AG08396 (cell line): Measurements from ENCODE around the gene PITPNC1.
"Not testable (repeated sequence)": the region's sequence is repeated elsewhere in the genome, so short reads cannot be mapped to it uniquely, and the experiment has no call there.

Experiments
- DNase-seq: peaks from one replicate; pipeline ENCODE4 v3.0.0; 2012; ENCODE audit warnings: low spot score, mixed read lengths

The PITPNC1 gene

DNA sequence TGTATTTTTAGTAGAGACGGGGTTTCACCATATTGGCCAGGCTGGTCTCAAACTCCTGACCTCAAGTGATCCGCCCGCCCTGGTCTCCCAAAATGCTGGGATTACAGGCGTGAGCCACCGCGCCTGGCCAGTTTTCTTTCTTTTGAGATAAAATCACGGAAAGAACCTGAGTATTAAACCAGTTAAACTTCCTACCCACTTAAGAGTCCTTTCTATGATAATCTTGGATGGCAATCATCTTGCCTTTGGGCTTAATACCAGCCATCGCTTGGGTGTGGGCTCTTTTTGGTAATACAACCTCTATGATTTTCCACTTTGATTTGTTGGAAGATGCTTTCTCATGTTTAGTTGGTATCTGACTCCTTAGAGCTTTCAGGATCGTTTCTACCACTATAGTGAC, 24.0 kb downstream of the PITPNC1 start:
- no peak for DNase-seq

DNA sequence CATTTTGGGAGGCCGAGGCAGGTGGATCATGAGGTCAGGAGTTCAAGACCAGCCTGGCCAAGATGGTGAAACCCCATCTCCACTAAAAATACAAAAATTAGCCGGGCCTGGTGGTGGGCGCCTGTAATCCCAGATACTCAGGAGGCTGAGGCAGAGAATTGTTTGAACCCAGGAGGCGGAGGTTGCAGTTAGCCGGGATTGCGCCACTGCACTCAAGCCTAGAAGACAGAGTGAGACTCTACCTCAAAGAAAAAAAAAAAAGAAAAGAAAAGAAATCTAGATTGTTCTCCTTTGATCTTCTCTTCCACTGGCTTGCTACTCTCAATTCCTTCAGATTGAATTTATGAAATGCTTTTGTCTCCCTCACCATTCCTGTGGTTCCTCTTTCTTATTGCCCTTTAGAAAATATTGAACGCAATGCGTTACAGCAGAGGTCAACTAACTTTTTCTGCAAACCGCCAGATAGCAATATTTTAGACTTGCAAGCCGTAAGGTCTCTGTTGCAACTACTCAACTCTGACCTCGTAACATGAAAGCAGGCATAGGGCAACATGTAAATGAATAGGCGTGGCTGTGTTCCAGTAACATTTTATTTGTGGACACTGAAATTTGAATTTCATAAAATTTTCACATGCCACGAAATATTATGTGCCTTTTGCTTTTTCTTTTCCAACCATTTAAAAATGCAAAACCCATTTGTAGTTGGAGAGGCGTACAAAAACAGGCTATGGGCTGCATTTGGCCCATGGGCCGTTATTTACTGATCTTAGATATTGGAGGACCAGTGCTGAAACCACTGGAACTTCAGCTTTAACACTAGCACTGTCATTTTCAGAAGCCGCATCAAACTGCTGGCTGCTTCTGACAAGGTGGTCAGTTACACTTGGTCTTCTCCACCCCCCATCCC, 24.8 kb downstream of the PITPNC1 start:
- no peak for DNase-seq

DNA sequence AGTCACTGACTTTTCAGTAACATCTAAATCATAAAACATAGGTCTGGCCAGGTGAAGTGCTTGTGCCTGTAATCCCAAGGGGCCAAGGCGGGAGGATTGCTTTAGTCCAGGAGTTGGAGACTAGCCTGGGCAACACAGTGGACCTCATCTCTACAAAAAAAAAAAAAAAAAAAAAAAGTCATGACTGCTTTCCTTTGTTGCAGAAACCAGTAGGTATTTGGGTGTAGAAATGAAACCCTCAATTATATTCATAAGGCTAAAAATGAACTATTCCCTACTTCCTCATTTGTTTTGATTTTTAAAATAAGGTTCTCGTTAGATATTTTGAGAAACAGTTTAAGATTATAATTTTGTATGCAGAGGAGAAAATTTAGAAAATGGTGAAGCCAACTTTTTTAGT, 26.0 kb downstream of the PITPNC1 start:
- no peak for DNase-seq

DNA sequence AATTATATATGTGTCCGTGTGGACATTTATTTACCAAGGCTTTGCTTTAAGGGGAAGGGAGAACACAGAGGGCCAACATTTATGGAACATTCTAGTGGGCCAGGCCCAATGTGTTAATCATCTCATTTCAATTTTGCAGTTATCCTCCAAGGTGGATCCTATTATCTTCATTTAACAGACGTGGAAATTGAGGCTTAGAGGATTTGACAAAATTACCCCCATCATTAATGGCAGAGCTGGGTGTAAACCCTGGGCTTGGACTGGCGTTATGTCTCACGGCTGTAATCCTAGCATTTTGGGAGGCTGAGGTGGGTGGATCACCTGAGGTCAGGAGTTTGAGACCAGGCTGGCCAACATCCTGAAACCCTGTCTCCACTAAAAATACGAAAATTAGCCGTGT, 26.4 kb downstream of the PITPNC1 start:
- no peak for DNase-seq

DNA sequence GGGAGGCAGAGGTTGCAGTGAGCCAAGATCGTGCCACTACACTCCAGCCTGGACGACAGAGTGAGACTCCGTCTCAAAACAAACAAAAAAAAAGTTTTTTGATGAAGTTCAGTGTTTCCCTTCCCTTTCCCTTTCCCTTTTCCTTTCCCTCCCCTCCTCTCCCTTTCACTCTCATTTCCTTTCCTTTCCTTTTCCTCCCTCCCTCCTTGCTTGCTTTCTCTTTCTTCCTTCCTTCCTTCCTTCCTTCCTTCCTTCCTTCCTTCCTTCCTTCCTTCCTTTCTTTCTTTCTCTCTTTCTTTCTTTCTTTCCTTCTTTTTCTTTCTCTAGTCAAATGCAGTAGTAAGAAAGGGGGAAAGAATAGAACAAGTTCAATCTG, 31.4 kb downstream of the PITPNC1 start:
- not testable (repeated sequence) for DNase-seq

DNA sequence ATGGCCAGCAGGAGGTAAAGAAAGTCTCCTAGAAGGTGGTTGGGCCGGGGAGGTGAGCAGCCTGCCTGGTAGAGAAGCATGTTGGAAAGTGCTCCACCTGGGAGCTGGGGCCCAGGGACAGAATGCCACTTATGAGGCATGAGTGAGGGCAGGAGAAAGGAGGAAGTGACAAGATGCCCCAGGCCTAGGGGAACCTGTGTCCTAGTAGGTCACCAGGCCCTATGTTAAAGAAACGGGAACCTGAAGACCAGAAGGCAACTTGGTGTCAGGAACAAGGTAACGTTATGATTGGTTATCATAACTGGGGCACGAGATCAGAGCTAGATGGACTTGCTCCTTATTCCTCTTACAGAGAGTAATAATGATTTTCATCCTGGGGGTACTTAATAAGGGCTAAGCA, 34.3 kb downstream of the PITPNC1 start:
- DNase-seq, result no peak

DNA sequence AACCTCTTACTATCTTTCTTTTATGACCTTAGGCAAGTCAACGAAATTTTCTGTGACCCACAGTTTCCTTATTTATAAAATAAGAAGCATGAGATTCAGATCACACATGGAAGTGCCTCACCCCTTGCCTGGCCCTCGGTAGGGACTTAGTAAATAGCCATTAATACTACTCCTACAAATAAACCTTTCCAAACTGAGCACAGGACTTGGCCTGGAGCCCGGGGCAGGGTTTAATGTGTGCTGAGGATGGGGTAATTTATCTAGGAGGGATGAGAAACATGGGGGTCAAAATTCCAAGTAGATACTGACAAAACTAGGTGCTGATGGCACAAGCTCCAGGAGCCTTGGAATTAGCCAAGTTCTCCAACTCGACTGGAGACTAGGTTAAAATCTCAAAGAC, 35.0 kb downstream of the PITPNC1 start:
- no peak for DNase-seq

DNA sequence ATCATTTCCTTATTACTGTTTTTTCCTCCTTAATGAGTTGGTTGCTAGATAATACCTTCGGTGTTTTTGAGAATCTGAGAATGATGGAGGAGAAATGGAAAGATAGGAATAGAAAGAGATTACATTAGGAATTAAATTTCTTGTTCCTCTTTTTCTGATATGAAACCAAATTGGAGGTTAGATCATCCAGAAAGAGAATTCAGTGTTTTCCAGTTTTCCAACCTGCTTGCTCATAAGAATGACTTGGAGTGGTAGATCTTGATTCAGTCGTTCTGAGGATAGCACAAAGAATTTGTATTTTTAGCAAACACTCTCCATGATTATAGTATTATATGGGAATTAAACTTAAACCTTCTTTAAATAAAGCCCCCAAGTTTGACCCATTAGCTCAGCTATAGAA, 35.9 kb downstream of the PITPNC1 start:
- no peak for DNase-seq

DNA sequence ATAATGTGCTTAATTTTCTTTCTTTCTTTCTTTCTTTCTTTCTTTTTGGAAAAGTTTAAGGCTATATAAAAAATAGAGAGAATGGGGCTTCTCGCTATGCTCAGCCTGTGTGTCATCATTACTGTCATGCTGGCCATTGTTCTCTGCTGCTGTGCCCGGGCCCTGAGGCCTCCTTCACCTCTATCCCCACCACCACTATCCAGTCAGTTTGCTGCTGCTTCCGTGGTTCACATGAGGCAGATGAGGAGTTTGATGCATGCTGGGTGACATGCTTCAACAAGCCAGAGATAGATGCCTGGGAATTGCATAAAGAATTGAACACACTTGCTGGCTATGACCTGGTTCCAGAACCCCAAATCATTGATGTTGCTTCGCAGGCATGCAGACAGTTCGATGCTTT, 36.3 kb downstream of the PITPNC1 start:
- DNase-seq, result no peak

DNA sequence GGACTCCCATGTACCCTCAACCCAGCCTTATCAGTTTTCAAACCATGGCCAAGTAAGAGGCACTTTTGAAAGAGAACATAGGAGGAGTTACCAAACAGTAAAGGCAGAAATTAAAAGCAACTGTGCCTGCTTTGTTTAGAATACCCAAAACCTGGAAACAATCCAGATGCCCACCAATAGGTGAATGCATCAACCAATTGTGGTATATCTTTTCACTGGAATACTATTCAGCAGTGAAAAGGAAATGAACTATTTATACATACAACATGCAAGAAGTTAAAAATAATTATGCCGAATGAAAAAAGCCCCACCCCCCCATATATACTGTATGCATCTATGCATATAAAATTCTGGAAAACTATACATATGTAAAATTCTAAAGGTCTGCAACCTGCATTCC, 37.0 kb downstream of the PITPNC1 start:
- no peak for DNase-seq

DNA sequence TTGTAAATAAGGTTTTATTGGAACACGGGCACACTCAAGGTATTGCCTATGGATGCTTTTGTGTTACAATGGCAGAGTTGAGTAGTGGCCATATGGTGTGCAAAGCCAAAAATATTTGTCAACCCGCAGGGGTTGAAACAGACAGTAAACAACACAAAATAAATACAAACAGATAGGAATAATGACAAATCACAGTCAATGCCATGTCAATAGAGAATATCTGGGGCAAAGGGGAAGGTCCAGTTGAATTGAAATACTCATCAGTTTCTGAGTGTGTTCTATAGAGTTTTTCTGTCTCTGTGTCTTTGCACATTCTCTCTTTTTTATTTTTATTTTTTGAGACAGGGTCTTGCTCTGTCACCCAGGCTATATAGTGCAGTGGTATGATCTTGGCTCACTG, 37.5 kb downstream of the PITPNC1 start:
- no peak for DNase-seq

DNA sequence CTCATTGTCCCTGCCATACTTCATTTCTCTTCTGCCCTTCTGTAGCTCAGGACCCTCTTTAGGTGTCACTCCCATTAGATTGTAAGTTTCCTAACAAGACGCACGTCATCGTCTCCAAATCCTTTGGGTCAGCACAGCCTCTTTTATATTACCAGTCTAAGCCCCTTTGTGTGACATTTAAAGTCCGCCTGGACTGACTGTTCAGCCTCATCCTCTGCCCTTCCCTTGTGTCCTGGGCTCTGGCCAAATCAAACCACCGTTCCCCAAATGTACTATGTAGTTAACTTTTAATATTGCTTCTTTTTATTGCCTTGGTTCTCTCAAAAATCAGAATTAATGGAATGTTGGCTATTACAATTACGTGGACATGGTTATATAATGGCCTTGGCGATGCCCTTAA, 38.2 kb downstream of the PITPNC1 start:
- no peak for DNase-seq

DNA sequence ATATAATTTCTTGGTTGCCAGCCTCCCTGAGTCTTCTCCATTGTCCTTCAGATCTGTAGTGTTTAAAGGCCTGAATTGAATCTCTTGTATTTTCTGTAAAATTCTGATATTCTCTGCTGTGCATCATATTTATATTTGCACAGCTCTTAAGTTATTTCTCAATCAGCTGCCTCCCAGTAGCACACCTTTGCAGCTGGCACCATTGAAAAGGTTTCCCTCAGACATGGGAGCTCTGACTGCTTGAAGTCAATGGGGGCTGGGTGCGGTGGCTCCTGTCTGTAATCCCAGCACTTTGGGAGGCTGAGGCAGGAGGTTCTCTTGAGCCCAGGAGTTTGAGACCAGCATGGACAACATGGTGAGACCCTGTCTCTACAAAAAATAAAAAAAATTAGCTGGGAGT, 40.4 kb downstream of the PITPNC1 start:
- DNase-seq, result no peak

DNA sequence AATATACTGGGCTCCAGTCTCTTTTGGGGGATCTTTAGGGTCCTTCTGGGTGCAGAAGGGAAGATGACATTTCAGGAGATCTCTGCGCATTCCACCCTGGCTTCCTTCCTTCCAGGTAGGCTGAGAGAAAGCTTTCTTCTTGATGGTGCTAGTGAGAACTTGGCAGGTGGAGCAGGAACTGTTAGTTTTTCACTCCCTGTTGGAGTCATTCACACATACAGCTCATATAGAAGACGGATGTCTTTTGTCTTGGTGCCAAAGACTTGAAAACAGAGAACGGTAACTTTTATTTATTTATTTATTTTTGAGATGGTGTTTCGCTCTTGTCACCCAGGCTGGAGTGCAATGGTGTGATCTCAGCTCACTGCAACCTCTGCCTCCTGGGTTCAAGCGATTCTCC, 43.9 kb downstream of the PITPNC1 start:
- DNase-seq, result no peak

DNA sequence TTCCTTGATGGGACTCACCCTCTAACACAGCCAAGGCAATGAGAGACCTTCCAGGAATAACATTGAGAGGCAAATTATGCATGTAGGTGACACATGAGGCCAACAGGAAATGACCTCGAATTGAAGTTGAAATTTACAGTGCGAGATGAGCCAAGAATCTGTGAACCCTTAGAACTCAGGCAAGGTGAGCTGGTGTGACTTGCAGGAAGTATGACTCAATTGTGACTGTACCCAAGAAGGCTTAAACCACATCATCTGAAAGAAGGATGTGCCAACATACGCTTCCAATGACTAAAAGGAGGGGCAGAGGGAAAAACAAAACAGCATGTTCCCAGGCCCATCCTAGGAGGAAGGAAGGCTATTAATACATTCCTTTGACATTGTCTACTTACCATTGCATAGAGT, 44.8 kb downstream of the PITPNC1 start:
- peak; percentile 84 for DNase-seq

DNA sequence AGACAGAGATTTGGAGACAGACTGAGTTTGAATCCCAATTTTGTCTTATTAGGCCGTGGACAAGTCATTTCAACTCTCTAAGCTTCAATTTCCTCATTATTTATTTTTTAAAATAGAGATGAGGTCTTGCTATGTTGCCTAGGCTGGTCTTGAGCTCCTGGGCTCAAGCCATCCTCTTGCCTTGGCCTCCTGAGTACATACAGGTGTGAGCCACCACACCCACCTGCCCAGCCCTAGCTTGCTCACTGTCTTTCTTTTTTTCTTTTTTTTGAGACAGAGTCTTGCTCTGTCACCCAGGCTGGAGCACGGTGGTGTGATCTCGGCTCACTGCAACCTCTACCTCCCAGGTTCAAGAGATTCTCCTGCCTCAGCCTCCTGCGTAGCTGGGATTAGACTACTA, 45.2 kb downstream of the PITPNC1 start:
- DNase-seq, result not testable (repeated sequence)

DNA sequence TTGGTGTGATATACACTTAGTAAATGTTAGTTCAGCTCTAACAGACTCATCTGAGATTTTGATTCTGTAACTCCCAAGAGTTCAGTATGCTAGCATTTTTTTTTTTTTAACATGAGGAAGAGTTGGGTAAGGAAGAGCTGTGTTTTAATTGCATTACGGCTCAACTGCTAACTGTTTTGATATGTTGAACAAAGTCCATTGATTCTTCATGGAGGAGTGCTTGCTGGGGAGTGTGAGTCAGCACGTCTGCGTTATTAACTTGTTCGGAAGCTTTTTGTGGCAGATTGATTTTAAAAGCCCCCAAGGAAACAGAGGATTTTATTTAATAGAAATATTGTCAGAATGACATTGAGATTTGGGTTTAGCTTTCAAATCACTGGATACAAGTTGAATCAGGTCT, 45.8 kb downstream of the PITPNC1 start:
- no peak for DNase-seq

DNA sequence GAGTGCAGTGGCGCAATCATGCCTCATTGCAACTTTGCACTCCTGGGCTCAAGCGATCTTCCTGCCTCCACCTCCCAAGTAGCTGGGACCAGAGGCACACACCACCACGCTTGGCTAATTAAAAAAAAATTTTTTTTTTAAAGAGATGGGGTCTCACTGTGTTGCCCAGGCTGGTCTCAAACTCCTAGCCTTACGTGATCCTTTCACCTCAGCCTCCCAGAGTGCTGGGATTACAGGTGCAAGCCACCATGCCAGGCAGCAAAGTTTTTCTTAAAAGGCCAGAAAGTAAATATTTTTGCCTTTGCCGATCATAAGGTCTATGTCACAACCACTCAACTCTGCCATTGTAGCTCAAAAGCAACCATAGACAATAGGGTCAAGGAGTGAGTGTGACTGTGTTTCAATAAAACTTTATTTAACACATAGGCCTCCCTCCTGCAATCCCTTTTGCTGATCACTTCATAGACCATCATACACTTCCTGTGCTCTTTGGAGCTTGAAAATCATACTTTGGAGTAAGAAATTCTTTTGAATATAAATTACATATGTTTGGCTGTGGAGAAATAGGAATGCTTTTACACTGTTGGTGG, 48.6 kb downstream of the PITPNC1 start:
- no peak for DNase-seq

DNA sequence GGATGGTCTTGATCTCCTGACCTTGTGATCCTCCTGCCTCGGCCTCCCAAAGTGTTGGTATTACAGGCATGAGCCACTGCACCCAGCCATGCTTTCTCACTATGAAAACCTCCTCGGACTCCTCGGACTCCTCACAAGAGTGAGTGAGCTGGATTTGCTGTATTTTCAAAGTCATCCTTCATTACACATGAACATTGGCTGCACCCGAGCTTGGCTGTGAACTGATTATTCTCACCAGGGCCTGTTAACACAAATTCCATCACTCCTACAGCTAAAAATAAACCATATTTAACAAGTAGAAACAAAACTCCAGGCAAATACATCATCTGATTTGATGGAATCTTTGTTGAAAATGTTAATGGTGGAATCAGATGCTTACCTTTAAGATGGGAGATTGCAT, 50.3 kb downstream of the PITPNC1 start:
- no peak for DNase-seq

DNA sequence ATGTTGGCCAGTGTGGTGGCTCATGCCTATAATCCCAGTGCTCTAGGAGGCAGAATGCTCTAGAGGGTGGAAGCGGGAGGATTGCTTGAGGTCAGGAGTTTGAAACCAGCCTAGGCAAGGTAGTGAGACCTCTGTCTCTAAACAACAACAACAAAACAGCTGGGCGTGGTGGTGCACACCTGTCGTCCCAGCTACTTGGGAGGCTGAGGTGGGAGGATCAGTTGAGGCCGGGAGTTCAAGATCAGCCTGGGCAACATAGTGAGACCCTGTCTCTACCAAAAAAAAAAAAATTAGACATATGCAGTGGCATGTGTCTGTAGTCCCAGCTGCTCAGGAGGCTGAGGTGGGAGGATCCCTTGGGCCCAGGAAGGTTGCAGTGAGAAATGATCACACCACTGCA, 53.4 kb downstream of the PITPNC1 start:
- DNase-seq, result not testable (repeated sequence)

DNA sequence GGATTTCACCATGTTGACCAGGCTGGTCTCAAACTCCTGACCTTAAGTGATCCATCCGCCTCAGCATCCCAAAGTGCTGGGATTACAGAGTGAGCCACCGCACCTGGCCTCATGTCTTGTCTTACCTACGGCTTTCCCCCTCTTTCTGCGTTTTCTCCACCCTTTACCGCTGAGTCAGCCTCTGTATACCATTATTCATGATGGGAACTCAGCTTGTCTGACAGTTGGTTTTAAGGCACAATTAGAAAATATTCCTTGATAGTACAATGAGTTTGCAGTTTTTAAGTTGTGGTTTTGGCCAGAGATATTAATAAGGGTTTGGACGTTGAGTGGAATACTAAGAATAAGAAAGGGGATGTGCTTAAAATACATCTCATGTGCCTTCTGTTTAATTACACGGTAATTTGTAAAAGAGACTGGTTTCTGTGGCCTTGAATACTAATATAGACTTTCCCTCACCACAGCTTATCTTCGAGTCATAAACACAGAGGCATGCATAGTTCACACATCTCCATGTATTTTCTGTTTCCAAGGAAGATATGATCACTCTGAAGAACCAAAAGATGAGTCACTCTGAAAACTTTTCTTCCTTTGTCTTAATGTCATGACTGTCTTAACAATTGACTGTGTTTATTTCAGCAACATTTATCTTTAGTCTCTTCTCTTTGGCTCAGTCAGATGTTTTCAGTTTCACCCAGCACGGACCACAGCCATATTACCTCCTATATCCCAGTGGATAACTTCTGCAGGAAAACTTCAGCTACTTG, 54.4 kb downstream of the PITPNC1 start:
- DNase-seq, result peak; percentile 59

DNA sequence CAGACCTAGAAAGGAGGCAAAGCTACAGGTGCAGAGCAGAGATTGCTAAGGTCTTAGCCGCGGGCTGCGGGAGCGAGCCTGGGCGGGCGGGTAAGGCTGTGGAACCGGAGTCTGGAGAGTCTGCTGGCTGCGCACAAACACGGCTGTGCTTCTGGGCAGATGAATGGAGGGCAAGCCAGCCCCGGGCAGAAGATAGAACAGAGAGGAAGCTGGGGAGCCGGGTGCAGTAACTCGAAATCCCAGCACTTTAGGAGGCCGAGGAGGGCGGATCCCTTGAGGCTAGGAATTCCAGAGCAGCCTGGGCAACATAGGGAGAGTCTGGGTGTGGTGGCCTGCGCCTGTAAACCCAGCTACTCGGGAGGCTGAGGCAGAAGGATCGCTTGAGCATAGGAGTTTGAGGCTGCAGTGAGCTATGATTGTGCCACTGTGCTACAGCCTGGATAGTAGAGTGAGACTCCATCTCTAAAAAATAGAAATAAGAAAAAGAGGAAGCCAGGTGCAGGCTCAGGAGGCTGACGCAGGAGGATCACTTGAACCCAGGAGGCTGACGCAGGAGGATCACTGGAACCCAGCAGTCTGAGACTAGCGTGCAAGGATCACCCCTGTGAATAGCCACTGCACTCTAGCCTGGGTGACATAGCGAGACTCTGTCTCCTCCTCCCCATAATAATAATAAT, 56.3 kb downstream of the PITPNC1 start:
- DNase-seq, result no peak
